Erythroblast (primary cell): ENCODE results near the gene MBD1.

Experiments used
- GATA1 ChIP-seq: IDR thresholded peaks from 2 replicates; pipeline ENCODE4 v1.6.1; 2011; ENCODE audit warnings: low read depth, mild to moderate bottlenecking, control low read depth, low read length, moderate library complexity
- POLR2A ChIP-seq: IDR thresholded peaks from 2 replicates; pipeline ENCODE4 v1.6.1; 2011; ENCODE audit warnings: mild to moderate bottlenecking, low read length

DNA sequence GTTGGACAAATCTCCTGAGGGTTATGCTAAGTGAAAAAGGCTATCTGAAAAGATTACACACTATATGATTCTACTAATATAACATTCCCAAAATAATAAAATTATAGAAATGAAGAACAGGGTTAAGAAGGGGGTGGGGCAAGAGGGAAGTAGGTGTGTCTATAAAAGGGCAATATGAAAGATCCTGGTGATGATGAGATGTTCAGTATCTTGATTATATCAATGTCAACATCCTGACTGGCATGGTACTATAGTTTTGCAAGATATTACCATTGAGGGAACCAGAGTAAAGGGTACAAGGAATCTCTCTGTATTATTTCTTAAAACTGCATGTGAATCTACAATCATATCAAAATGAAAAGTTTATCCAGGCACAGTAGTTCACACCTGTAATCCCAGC is 31.7 kb downstream of the MBD1 start:
- TF ChIP-seq POLR2A = no peak
- no peak for TF ChIP-seq GATA1
